Measurements from ENCODE around the gene CABP2.

GRCh38 chr11:67502328-67502979 lies 20.8 kb downstream of the CABP2 start:
- no peak for TF ChIP-seq GABPA (IDR thresholded peaks at IDR 0.05; ENCODE audit: low read depth)
- no peak for TF ChIP-seq JUND (IDR thresholded peaks at IDR 0.05)
- no peak for TF ChIP-seq EP300 (IDR thresholded peaks at IDR 0.05; ENCODE audit: borderline replicate concordance in 1 of 2, low read depth in 1 of 2, low read length in 1 of 2)
- no peak for TF ChIP-seq CTCF (IDR thresholded peaks at IDR 0.05)
- TF ChIP-seq SIN3A (IDR thresholded peaks at IDR 0.05; ENCODE audit: borderline replicate concordance, low read depth, low read length), result no peak
- TF ChIP-seq FOXM1 (IDR thresholded peaks at IDR 0.05; ENCODE audit: low read depth), result no peak
- no peak for TF ChIP-seq EZH2phosphoT487 (IDR thresholded peaks at IDR 0.05; ENCODE audit: borderline replicate concordance, low read depth)
- TF ChIP-seq GATA2 (CRISPR knock-in tag; IDR thresholded peaks at IDR 0.05), result no peak
- no peak for TF ChIP-seq MAX (IDR thresholded peaks at IDR 0.05; ENCODE audit: low read depth)
- no peak for TF ChIP-seq TEAD4 (IDR thresholded peaks at IDR 0.05; ENCODE audit: borderline replicate concordance, insufficient read depth)
- no peak for TF ChIP-seq TCF12 (IDR thresholded peaks at IDR 0.05)
- TF ChIP-seq YY1 (IDR thresholded peaks at IDR 0.05; ENCODE audit: low read depth), result no peak
